Loucy (cell line): ENCODE data around the gene MED29.

Source experiments
- H2AFZ ChIP-seq: fragments of 200-600 bp; sonication (generic); 2 replicates; pipeline ENCODE4 v1.6.0; 2016; ENCODE audit warnings: antibody characterized with exemption, mild to moderate bottlenecking, low read length, moderate library complexity
- H3F3A ChIP-seq: fragments of 200-600 bp; 2 replicates; pipeline ENCODE4 v1.6.0; 2016; ENCODE audit warnings: antibody characterized with exemption, low read depth, mild to moderate bottlenecking
- H3K27me3 ChIP-seq: fragments of 200-600 bp; sonication (generic); 2 replicates; pipeline ENCODE4 v1.6.1; 2014; ENCODE audit warnings: low read length, mild to moderate bottlenecking; ENCODE audit not compliant: insufficient read depth, poor library complexity, severe bottlenecking
- H3K36me3 ChIP-seq: fragments of 200-600 bp; sonication (generic); 2 replicates; pipeline ENCODE4 v1.6.1; 2016; ENCODE audit warnings: low read length; ENCODE audit not compliant: insufficient read depth
- H3K4me1 ChIP-seq: fragments of 200-600 bp; sonication (generic); 2 replicates; pipeline ENCODE4 v1.5.1; 2014; ENCODE audit warnings: low read length, mild to moderate bottlenecking; ENCODE audit not compliant: insufficient read depth, poor library complexity, severe bottlenecking
- H3K4me2 ChIP-seq: fragments of 200-600 bp; sonication (generic); 2 replicates; pipeline ENCODE4 v1.6.0; 2014; ENCODE audit warnings: antibody characterized with exemption, low read length, low read depth, mild to moderate bottlenecking; ENCODE audit not compliant: poor library complexity, severe bottlenecking
- H3K4me3 ChIP-seq: fragments of 200-600 bp; sonication (generic); 2 replicates; pipeline ENCODE4 v1.5.1; 2014; ENCODE audit warnings: low read length, mild to moderate bottlenecking, mixed read lengths; ENCODE audit not compliant: poor library complexity, severe bottlenecking
- H3K79me2 ChIP-seq: fragments of 200-600 bp; sonication (generic); 2 replicates; pipeline ENCODE4 v1.6.1; 2014; ENCODE audit warnings: low read length; ENCODE audit not compliant: insufficient read depth
- H3K9ac ChIP-seq: fragments of 200-600 bp; sonication (generic); 2 replicates; pipeline ENCODE4 v1.6.0; 2014; ENCODE audit warnings: mild to moderate bottlenecking, low read depth, low read length, moderate library complexity; ENCODE audit not compliant: poor library complexity, severe bottlenecking
- H3K9me2 ChIP-seq: fragments of 200-600 bp; sonication (generic); replicated peaks from 2 replicates; pipeline ENCODE4 v1.6.1; 2016; ENCODE audit warnings: low read depth, low read length, mixed read lengths
- H3K9me3 ChIP-seq: fragments of 200-600 bp; sonication (generic); 2 replicates; pipeline ENCODE4 v1.6.1; 2014; ENCODE audit warnings: mild to moderate bottlenecking, antibody characterized with exemption, low read length, low read depth; ENCODE audit not compliant: insufficient read depth
- H4K20me1 ChIP-seq: fragments of 200-600 bp; sonication (generic); 2 replicates; pipeline ENCODE4 v1.6.0; 2014; ENCODE audit warnings: antibody characterized with exemption, low read length, mild to moderate bottlenecking; ENCODE audit not compliant: insufficient read depth, poor library complexity, severe bottlenecking
- CTCF ChIP-seq: fragments of 200-600 bp; sonication (generic); conservative IDR thresholded peaks from 2 replicates; pipeline ENCODE4 v1.5.1; 2014; ENCODE audit warnings: mild to moderate bottlenecking, antibody characterized with exemption, low read length
- EZH2phosphoT487 ChIP-seq: fragments of 200-600 bp; IDR thresholded peaks from 2 replicates; pipeline ENCODE4 v1.6.1; 2018; ENCODE audit warnings: antibody characterized with exemption, mild to moderate bottlenecking, moderate library complexity, borderline replicate concordance

MED29 gene

GRCh38 chr19:39412867-39413271 is 21.7 kb downstream of the MED29 start:
- Histone ChIP-seq H3K36me3 (no peaks in the 10 kb centered on the region; the same call in 1 of the 2 replicates), H3K4me2 (peak overlapping the region; percentile 80), H3K79me2 (peaks cover 76% of the 10 kb centered on the region), H3K4me1 (peaks cover 40% of the 10 kb centered on the region), H3K9me3 (no peaks in the 10 kb centered on the region), H3K4me3 (peak overlapping the region; percentile 90), H4K20me1 (peaks cover 42% of the 10 kb centered on the region), H2AFZ (peak overlapping the region; percentile 76; the same call in 1 of the 2 replicates), H3K9me2 (no peaks in the 10 kb centered on the region), H3K27me3 (peaks cover 5% of the 10 kb centered on the region), H3K9ac (peak overlapping the region; percentile 98), H3F3A (no peaks in the 10 kb centered on the region)
- TF ChIP-seq CTCF: no peak; the same call in 1 of the 2 replicates
- no peak for TF ChIP-seq EZH2phosphoT487

- Histone ChIP-seq H3K9me3 (no peaks in the 10 kb centered on the region), H3K27me3 (peaks cover 5% of the 10 kb centered on the region), H3F3A (no peaks in the 10 kb centered on the region), H3K9me2 (no peaks in the 10 kb centered on the region), H3K4me3 (peak overlapping the region; percentile 90), H2AFZ (peak overlapping the region; percentile 76), H3K79me2 (peaks cover 71% of the 10 kb centered on the region), H3K9ac (peak overlapping the region; percentile 98), H4K20me1 (peaks cover 37% of the 10 kb centered on the region), H3K36me3 (peaks cover under 1% of the 10 kb centered on the region; the same call in 1 of the 2 replicates), H3K4me1 (peaks cover 38% of the 10 kb centered on the region), H3K4me2 (peak overlapping the region; percentile 80)
- TF ChIP-seq CTCF: no peak
- TF ChIP-seq EZH2phosphoT487: no peak
Observed at GRCh38 chr19:39413272-39413910, 22.2 kb downstream of the MED29 start.

- no peaks in the 10 kb centered on the region for H3F3A ChIP-seq
- H3K9me3 ChIP-seq: no peaks in the 10 kb centered on the region
- H3K4me2 ChIP-seq: peak overlapping the region; percentile 80
- peak overlapping the region; percentile 76 for H2AFZ ChIP-seq
- peak overlapping the region; percentile 90 for H3K4me3 ChIP-seq
- H3K36me3 ChIP-seq: peaks cover 7% of the 10 kb centered on the region; the same call in 1 of the 2 replicates
- H3K79me2 ChIP-seq: peaks cover 65% of the 10 kb centered on the region
- H3K4me1 ChIP-seq: peaks cover 38% of the 10 kb centered on the region
- H3K9ac ChIP-seq: peak overlapping the region; percentile 98
- TF ChIP-seq CTCF: peak; percentile 52
- no peak for TF ChIP-seq EZH2phosphoT487
- no peaks in the 10 kb centered on the region for H3K9me2 ChIP-seq
- peaks cover 5% of the 10 kb centered on the region for H3K27me3 ChIP-seq
- peaks cover 30% of the 10 kb centered on the region for H4K20me1 ChIP-seq
Observed at GRCh38 chr19:39413911-39414608, 22.9 kb downstream of the MED29 start.
